ENCODE measurements around the gene CDC42SE1.

CDC42SE1 gene

DNA sequence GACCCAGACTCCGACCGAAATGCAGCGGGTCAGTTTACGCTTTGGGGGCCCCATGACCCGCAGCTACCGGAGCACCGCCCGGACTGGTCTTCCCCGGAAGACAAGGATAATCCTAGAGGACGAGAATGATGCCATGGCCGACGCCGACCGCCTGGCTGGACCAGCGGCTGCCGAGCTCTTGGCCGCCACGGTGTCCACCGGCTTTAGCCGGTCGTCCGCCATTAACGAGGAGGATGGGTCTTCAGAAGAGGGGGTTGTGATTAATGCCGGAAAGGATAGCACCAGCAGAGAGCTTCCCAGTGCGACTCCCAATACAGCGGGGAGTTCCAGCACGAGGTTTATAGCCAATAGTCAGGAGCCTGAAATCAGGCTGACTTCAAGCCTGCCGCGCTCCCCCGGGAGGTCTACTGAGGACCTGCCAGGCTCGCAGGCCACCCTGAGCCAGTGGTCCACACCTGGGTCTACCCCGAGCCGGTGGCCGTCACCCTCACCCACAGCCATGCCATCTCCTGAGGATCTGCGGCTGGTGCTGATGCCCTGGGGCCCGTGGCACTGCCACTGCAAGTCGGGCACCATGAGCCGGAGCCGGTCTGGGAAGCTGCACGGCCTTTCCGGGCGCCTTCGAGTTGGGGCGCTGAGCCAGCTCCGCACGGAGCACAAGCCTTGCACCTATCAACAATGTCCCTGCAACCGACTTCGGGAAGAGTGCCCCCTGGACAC lies 11.3 kb downstream of the CDC42SE1 start:
- Histone ChIP-seq H3K27me3 (ENCODE audit: control insufficient read depth in 3 of 3, insufficient read depth in 3 of 3, low read depth in 1 of 3, low read length in 3 of 3) (no peaks in the 10 kb centered on the region), H2BK120ac (ENCODE audit: low read depth, low read length) (no peak overlapping the region), H3K18ac (ENCODE audit: low read length) (peak overlapping the region; percentile 94), H3K4me1 (ENCODE audit: control insufficient read depth in 2 of 2, insufficient read depth in 1 of 2, low read depth in 1 of 2, low read length in 2 of 2) (peaks cover 2 to 3% of the 10 kb centered on the region in 2 donors), H2BK15ac (ENCODE audit: low read length) (peak overlapping the region; percentile 72), H3K4me3 (ENCODE audit: low read length in 2 of 2) (peak overlapping the region; percentile 72 to 79), H2AFZ (ENCODE audit: low read length) (peak overlapping the region; percentile 96), H3K79me1 (ENCODE audit: low read depth, low read length) (peaks cover 4% of the 10 kb centered on the region), H2AK5ac (ENCODE audit: low read depth, low read length) (peak overlapping the region; percentile 64), H3K9me3 (replicated peaks in 1 of 2; ENCODE audit: control insufficient read depth in 2 of 2, insufficient read depth in 1 of 2, low read depth in 1 of 2, low read length in 2 of 2) (no peaks in the 10 kb centered on the region), H3K14ac (ENCODE audit: low read length) (peak overlapping the region; percentile 85), H2BK5ac (ENCODE audit: low read length) (peak overlapping the region; percentile 83), H3K4ac (ENCODE audit: low read length) (peak overlapping the region; percentile 4), H3K4me2 (ENCODE audit: insufficient read depth, low read length, poor library complexity, severe bottlenecking) (peak overlapping the region; percentile 99), H3K23ac (ENCODE audit: low read depth, low read length, poor library complexity) (peak overlapping the region; percentile 66), H3K36me3 (replicated peaks in 1 of 2; ENCODE audit: control insufficient read depth in 2 of 2, insufficient read depth in 2 of 2, low read length in 2 of 2) (peaks cover 12 to 32% of the 10 kb centered on the region in 2 donors), H4K8ac (ENCODE audit: low read depth, low read length) (no peak overlapping the region), H4K91ac (ENCODE audit: low read depth, low read length, poor library complexity) (no peak overlapping the region), H2BK12ac (ENCODE audit: low read length) (peak overlapping the region; percentile 59), H3K27ac (replicated peaks; ENCODE audit: low read length) (peak overlapping the region; percentile 62), H3K9ac (ENCODE audit: low read depth, low read length, poor library complexity) (peak overlapping the region; percentile 83)
- DNase-seq (ENCODE audit: low spot score) = peak; percentile 49
- WGBS, 2 donors (ENCODE audit: extremely low coverage in 2 of 2, insufficient read length in 2 of 2, insufficient replicate concordance in 1 of 2) = no CpG with 5 or more reads among the region's 48 CpGs

- Histone ChIP-seq H2AK5ac (ENCODE audit: low read depth, low read length) (peak within 1 kb of the TSS; percentile 64), H3K36me3 (replicated peaks in 1 of 2; ENCODE audit: control insufficient read depth in 2 of 2, insufficient read depth in 2 of 2, low read length in 2 of 2) (peaks cover 7 to 27% of the 10 kb centered on the region in 2 donors), H2BK120ac (ENCODE audit: low read depth, low read length) (no peak within 1 kb of the TSS), H2AFZ (ENCODE audit: low read length) (peak within 1 kb of the TSS; percentile 96), H2BK5ac (ENCODE audit: low read length) (peak within 1 kb of the TSS; percentile 83), H3K27ac (replicated peaks; ENCODE audit: low read length) (peak within 1 kb of the TSS; percentile 62), H3K79me1 (ENCODE audit: low read depth, low read length) (peaks cover 4% of the 10 kb centered on the region), H3K4me2 (ENCODE audit: insufficient read depth, low read length, poor library complexity, severe bottlenecking) (peak within 1 kb of the TSS; percentile 99), H3K4ac (ENCODE audit: low read length) (peak within 1 kb of the TSS; percentile 4), H3K23ac (ENCODE audit: low read depth, low read length, poor library complexity) (peak within 1 kb of the TSS; percentile 66), H3K27me3 (ENCODE audit: control insufficient read depth in 3 of 3, insufficient read depth in 3 of 3, low read depth in 1 of 3, low read length in 3 of 3) (no peaks in the 10 kb centered on the region), H3K4me1 (ENCODE audit: control insufficient read depth in 2 of 2, insufficient read depth in 1 of 2, low read depth in 1 of 2, low read length in 2 of 2) (peaks cover 2 to 3% of the 10 kb centered on the region in 2 donors), H3K4me3 (ENCODE audit: low read length in 2 of 2) (peak within 1 kb of the TSS; percentile 72 to 79), H3K18ac (ENCODE audit: low read length) (peak within 1 kb of the TSS; percentile 94), H4K91ac (ENCODE audit: low read depth, low read length, poor library complexity) (no peak within 1 kb of the TSS), H4K8ac (ENCODE audit: low read depth, low read length) (no peak within 1 kb of the TSS), H3K9ac (ENCODE audit: low read depth, low read length, poor library complexity) (peak within 1 kb of the TSS; percentile 83), H3K14ac (ENCODE audit: low read length) (peak within 1 kb of the TSS; percentile 85), H2BK15ac (ENCODE audit: low read length) (peak within 1 kb of the TSS; percentile 72), H2BK12ac (ENCODE audit: low read length) (peak within 1 kb of the TSS; percentile 59), H3K9me3 (replicated peaks in 1 of 2; ENCODE audit: control insufficient read depth in 2 of 2, insufficient read depth in 1 of 2, low read depth in 1 of 2, low read length in 2 of 2) (no peaks in the 10 kb centered on the region)
- WGBS, 2 donors (ENCODE audit: extremely low coverage in 2 of 2, insufficient read length in 2 of 2, insufficient replicate concordance in 1 of 2) = no CpG with 5 or more reads among the region's 29 CpGs
- peak; percentile 62 for DNase-seq (ENCODE audit: low spot score)
These were observed 11.9 kb downstream of the CDC42SE1 start, which contains the start of gene C1orf56 for GRCh38 chr1:151047591-151047924. TSS of gene C1orf56 (plus strand) at chr1:151047751. CDS start at chr1:151047848, 97 bp downstream.

- DNase-seq (ENCODE audit: low spot score) = no peak
- Histone ChIP-seq H3K4ac (ENCODE audit: low read length) (no peak overlapping the region), H2BK120ac (ENCODE audit: low read depth, low read length) (no peak overlapping the region), H3K79me1 (ENCODE audit: low read depth, low read length) (no peaks in the 10 kb centered on the region), H3K4me3 (ENCODE audit: low read length in 2 of 2) (no peak overlapping the region), H3K27me3 (ENCODE audit: control insufficient read depth in 3 of 3, insufficient read depth in 3 of 3, low read depth in 1 of 3, low read length in 3 of 3) (no peaks in the 10 kb centered on the region), H3K27ac (replicated peaks; ENCODE audit: low read length) (no peak overlapping the region), H2BK5ac (ENCODE audit: low read length) (no peak overlapping the region), H3K36me3 (replicated peaks in 1 of 2; ENCODE audit: control insufficient read depth in 2 of 2, insufficient read depth in 2 of 2, low read length in 2 of 2) (no peaks in the 10 kb centered on the region), H2BK12ac (ENCODE audit: low read length) (no peak overlapping the region), H3K4me1 (ENCODE audit: control insufficient read depth in 2 of 2, insufficient read depth in 1 of 2, low read depth in 1 of 2, low read length in 2 of 2) (peaks cover 0 to 1% of the 10 kb centered on the region in 2 donors), H2BK15ac (ENCODE audit: low read length) (no peak overlapping the region), H3K4me2 (ENCODE audit: insufficient read depth, low read length, poor library complexity, severe bottlenecking) (no peak overlapping the region), H3K9ac (ENCODE audit: low read depth, low read length, poor library complexity) (no peak overlapping the region), H2AK5ac (ENCODE audit: low read depth, low read length) (no peak overlapping the region), H3K23ac (ENCODE audit: low read depth, low read length, poor library complexity) (no peak overlapping the region), H4K91ac (ENCODE audit: low read depth, low read length, poor library complexity) (no peak overlapping the region), H2AFZ (ENCODE audit: low read length) (no peak overlapping the region), H4K8ac (ENCODE audit: low read depth, low read length) (no peak overlapping the region), H3K9me3 (replicated peaks in 1 of 2; ENCODE audit: control insufficient read depth in 2 of 2, insufficient read depth in 1 of 2, low read depth in 1 of 2, low read length in 2 of 2) (no peaks in the 10 kb centered on the region), H3K18ac (ENCODE audit: low read length) (no peak overlapping the region), H3K14ac (ENCODE audit: low read length) (no peak overlapping the region)
- no CpG with 5 or more reads among the region's 1 CpG for WGBS, 2 donors (ENCODE audit: extremely low coverage in 2 of 2, insufficient read length in 2 of 2, insufficient replicate concordance in 1 of 2)
These were observed 16.3 kb downstream of the CDC42SE1 start for GRCh38 chr1:151043163-151043562.

DNA sequence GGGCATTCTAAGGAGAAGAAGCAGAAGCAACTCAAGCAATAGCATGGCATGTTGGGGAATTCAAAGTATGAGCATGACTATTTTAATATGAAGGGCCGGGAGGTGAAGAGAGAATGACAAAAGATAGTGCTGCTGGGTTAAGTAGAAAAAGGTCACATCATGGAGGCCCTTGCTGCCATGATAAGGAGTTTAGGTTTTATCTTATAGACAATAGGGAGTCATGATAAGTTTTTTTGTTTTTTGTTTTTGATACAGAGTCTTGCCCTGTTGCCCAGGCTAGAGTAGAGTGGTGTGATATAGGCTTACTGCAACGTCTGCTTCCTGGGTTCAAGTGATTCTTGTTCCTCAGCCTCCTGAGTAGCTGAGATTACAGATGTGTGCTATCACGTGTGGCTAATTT lies 19.9 kb downstream of the CDC42SE1 start:
- Histone ChIP-seq H3K9me3 (replicated peaks in 1 of 2; ENCODE audit: control insufficient read depth in 2 of 2, insufficient read depth in 1 of 2, low read depth in 1 of 2, low read length in 2 of 2) (no peaks in the 10 kb centered on the region), H2BK12ac (ENCODE audit: low read length) (no peak overlapping the region), H2BK15ac (ENCODE audit: low read length) (no peak overlapping the region), H3K4me3 (ENCODE audit: low read length in 2 of 2) (no peak overlapping the region), H3K36me3 (replicated peaks in 1 of 2; ENCODE audit: control insufficient read depth in 2 of 2, insufficient read depth in 2 of 2, low read length in 2 of 2) (peaks cover 4 to 12% of the 10 kb centered on the region in 2 donors), H3K4me2 (ENCODE audit: insufficient read depth, low read length, poor library complexity, severe bottlenecking) (no peak overlapping the region), H2AK5ac (ENCODE audit: low read depth, low read length) (no peak overlapping the region), H2BK5ac (ENCODE audit: low read length) (no peak overlapping the region), H2AFZ (ENCODE audit: low read length) (no peak overlapping the region), H3K27me3 (ENCODE audit: control insufficient read depth in 3 of 3, insufficient read depth in 3 of 3, low read depth in 1 of 3, low read length in 3 of 3) (no peaks in the 10 kb centered on the region), H2BK120ac (ENCODE audit: low read depth, low read length) (no peak overlapping the region), H3K4ac (ENCODE audit: low read length) (no peak overlapping the region), H4K8ac (ENCODE audit: low read depth, low read length) (no peak overlapping the region), H3K79me1 (ENCODE audit: low read depth, low read length) (no peaks in the 10 kb centered on the region), H3K18ac (ENCODE audit: low read length) (no peak overlapping the region), H3K23ac (ENCODE audit: low read depth, low read length, poor library complexity) (no peak overlapping the region), H3K27ac (replicated peaks; ENCODE audit: low read length) (no peak overlapping the region), H4K91ac (ENCODE audit: low read depth, low read length, poor library complexity) (no peak overlapping the region), H3K14ac (ENCODE audit: low read length) (no peak overlapping the region), H3K9ac (ENCODE audit: low read depth, low read length, poor library complexity) (no peak overlapping the region), H3K4me1 (ENCODE audit: control insufficient read depth in 2 of 2, insufficient read depth in 1 of 2, low read depth in 1 of 2, low read length in 2 of 2) (no peaks in the 10 kb centered on the region)
- no CpG with 5 or more reads among the region's 3 CpGs for WGBS, 2 donors (ENCODE audit: extremely low coverage in 2 of 2, insufficient read length in 2 of 2, insufficient replicate concordance in 1 of 2)
- DNase-seq (ENCODE audit: low spot score) = no peak
